NCI-H446 treated with DMSO at 0.1 percent for 48 hours (cell line): ENCODE results near the gene SERPINA3.

Experiments used
- DNase-seq: peaks from one replicate; lab custom pipeline; 2025; lab: John Stamatoyannopoulos, UW

Gene SERPINA3

GRCh38 chr14:94655169-94655710, 43.0 kb downstream of the SERPINA3 start:
- DNase-seq: no peak

- DNase-seq: no peak
These were observed 43.9 kb downstream of the SERPINA3 start for GRCh38 chr14:94656043-94656442.

GRCh38 chr14:94659256-94659655, 47.1 kb downstream of the SERPINA3 start:
- DNase-seq: no peak

- no peak for DNase-seq
These were observed 47.7 kb downstream of the SERPINA3 start for GRCh38 chr14:94659901-94660300.

- no peak for DNase-seq
These were observed 48.2 kb downstream of the SERPINA3 start for GRCh38 chr14:94660306-94660946.

- DNase-seq: no peak
These were observed 51.3 kb downstream of the SERPINA3 start for GRCh38 chr14:94663538-94663937.

GRCh38 chr14:94663965-94664704, 51.9 kb downstream of the SERPINA3 start:
- DNase-seq: no peak

- no peak for DNase-seq
These were observed 52.9 kb downstream of the SERPINA3 start for GRCh38 chr14:94665121-94665520.

- DNase-seq: no peak
These were observed 53.4 kb downstream of the SERPINA3 start for GRCh38 chr14:94665544-94665943.

GRCh38 chr14:94670692-94671285, 58.6 kb downstream of the SERPINA3 start:
- DNase-seq: no peak

GRCh38 chr14:94671870-94672444, 59.8 kb downstream of the SERPINA3 start:
- no peak for DNase-seq

GRCh38 chr14:94673071-94673470, 60.9 kb downstream of the SERPINA3 start:
- no peak for DNase-seq
